Naive thymus-derived CD8-positive, alpha-beta T cell (primary cell): Measurements from ENCODE around the gene MXI1. TPM values are rescaled to one million over a fixed set of nuclear protein-coding genes. Genes with fewer than 3 reads are reported as not detected.

Experiments used
- ATAC-seq, 2 donors: fragments of 150-1000 bp; cut with Tn5 transposase in 1 of 2; sonication (Bioruptor Pico), chemical (Tn5 transposase) in 1 of 2; 1 replicate in 1 of 2; 2 replicates in 1 of 2; pipeline ENCODE4 v1.10.0; 2021; ENCODE audit warnings: mild to moderate bottlenecking in 2 of 2, moderate library complexity in 2 of 2
- POLR2A ChIA-PET: fragments of 350-600 bp; sonication (Branson Sonifier 250); formaldehyde crosslinking; loops from one replicate; lab custom pipeline; 2021; ENCODE audit warnings: antibody characterized with exemption; lab: Charles Lee
- DNase-seq, 10 donors: peaks; one replicate each; pipeline versions ENCODE4 v3.0.0 to v3.0.0-alpha.2; 2020 to 2022
- H3K27ac Mint-ChIP-seq, 10 donors: one replicate each; pipeline ENCODE4 v1.8.0; 2020 to 2022; ENCODE audit warnings: mild to moderate bottlenecking in 10 of 10, mixed read lengths in 10 of 10, moderate library complexity in 4 of 10, inconsistent platforms in 1 of 10
- H3K27me3 Mint-ChIP-seq, 5 donors: one replicate each; pipeline ENCODE4 v1.8.0; 2021 to 2022; ENCODE audit warnings: mixed read lengths in 5 of 5
- H3K36me3 Mint-ChIP-seq, 3 donors: one replicate each; pipeline ENCODE4 v1.8.0; 2020 to 2022; ENCODE audit warnings: mixed read lengths in 3 of 3, mild to moderate bottlenecking in 2 of 3, inconsistent platforms in 1 of 3
- H3K4me1 Mint-ChIP-seq, 4 donors: one replicate each; pipeline ENCODE4 v1.8.0; 2021 to 2022; ENCODE audit warnings: mixed read lengths in 4 of 4
- H3K4me3 Mint-ChIP-seq, 10 donors: one replicate each; pipeline ENCODE4 v1.8.0; 2020 to 2022; ENCODE audit warnings: mild to moderate bottlenecking in 10 of 10, mixed read lengths in 10 of 10, moderate library complexity in 6 of 10, inconsistent platforms in 1 of 10
- H3K9me3 Mint-ChIP-seq, 9 donors: one replicate each; pipeline ENCODE4 v1.8.0; 2020 to 2022; ENCODE audit warnings: mixed read lengths in 9 of 9, mild to moderate bottlenecking in 3 of 9, inconsistent platforms in 1 of 9, moderate library complexity in 1 of 9
- polyA plus RNA-seq, 3 donors: library from polyadenylated mRNA; unstranded; fragments of 300-500 nt; fragmentation: Illumina TruSeq; gene quantifications; one replicate each; pipeline ENCODE4 v1.2.3, GENCODE V29; 2021
- total RNA-seq, 8 experiments: library from RNA in 2 of 8; stranded (reverse) in 2 of 8; gene quantifications; one replicate each; pipeline ENCODE4 v1.2.3 and lab custom pipeline; 2021 to 2026

The MXI1 gene
- total and polyA plus RNA-seq, 5 experiments from 2014 or later: 18.1 to 37.7 (median 20.9) TPM

- Mint-ChIP-seq H3K27ac (no peak overlapping the region), H3K27me3 (peaks cover 0 to 32% (median 11%) of the 10 kb centered on the region in 5 donors), H3K9me3 (no peaks in the 10 kb centered on the region), H3K4me3 (no peak overlapping the region), H3K36me3 (no peaks in the 10 kb centered on the region), H3K4me1 (peaks cover 9 to 33% (median 14%) of the 10 kb centered on the region in 4 donors)
- ATAC-seq (no peak), DNase-seq (no peak)
- POLR2A ChIA-PET: interaction anchor here (10.1 kb wide), 1 partner anchor 10 kb away, joined by 153 read pairs; the partner anchor contains the start of gene MXI1
These were observed 12.5 kb downstream of the MXI1 start for GRCh38 chr10:110219884-110220283.

GRCh38 chr10:110220398-110220797, 13.0 kb downstream of the MXI1 start:
- H3K27ac Mint-ChIP-seq: no peak overlapping the region
- H3K27me3 Mint-ChIP-seq: peaks cover 0 to 32% (median 11%) of the 10 kb centered on the region in 5 donors
- DNase-seq (no peak), ATAC-seq (no peak)
- H3K9me3 Mint-ChIP-seq: no peaks in the 10 kb centered on the region
- no peak overlapping the region for H3K4me3 Mint-ChIP-seq
- POLR2A ChIA-PET: interaction anchor here (1.6 to 10.1 kb wide), 2 partner anchors 11 to 82 kb away, joined by 6 to 153 read pairs; partner anchors contain the start of gene MXI1
- H3K4me1 Mint-ChIP-seq: peaks cover 9 to 35% (median 19%) of the 10 kb centered on the region in 4 donors
- H3K36me3 Mint-ChIP-seq: no peaks in the 10 kb centered on the region

- Mint-ChIP-seq H3K9me3 (no peaks in the 10 kb centered on the region), H3K4me1 (peaks cover 9 to 30% (median 20%) of the 10 kb centered on the region in 4 donors), H3K4me3 (peak overlapping the region in 8 of 10 donors; percentile 66 to 86 (median 79)), H3K27me3 (peaks cover 0 to 32% (median 10%) of the 10 kb centered on the region in 5 donors), H3K36me3 (no peaks in the 10 kb centered on the region), H3K27ac (peak overlapping the region in 5 of 10 donors; percentile 55 to 92 (median 83))
- DNase-seq: no peak
- ATAC-seq: no peak
- POLR2A ChIA-PET: interaction anchor here (1.6 to 10.1 kb wide), 2 partner anchors 12 to 83 kb away, joined by 6 to 153 read pairs; partner anchors contain the start of gene MXI1
These were observed 13.8 kb downstream of the MXI1 start for GRCh38 chr10:110221044-110221720.

GRCh38 chr10:110221721-110222261, 14.4 kb downstream of the MXI1 start:
- H3K9me3 Mint-ChIP-seq: no peaks in the 10 kb centered on the region
- peak overlapping the region; percentile 63 to 86 (median 76) for H3K4me3 Mint-ChIP-seq
- peak overlapping the region in 8 of 10 donors; percentile 55 to 92 (median 80) for H3K27ac Mint-ChIP-seq
- peaks cover 9 to 28% (median 20%) of the 10 kb centered on the region in 4 donors for H3K4me1 Mint-ChIP-seq
- DNase-seq: peak; percentile 41 to 84 (median 64)
- no peaks in the 10 kb centered on the region for H3K36me3 Mint-ChIP-seq
- peaks cover 0 to 31% (median 10%) of the 10 kb centered on the region in 5 donors for H3K27me3 Mint-ChIP-seq
- ATAC-seq: peak; percentile 56 to 60
- POLR2A ChIA-PET: interaction anchor here (1.6 to 10.1 kb wide), 2 partner anchors 12 to 83 kb away, joined by 6 to 153 read pairs; partner anchors contain the start of gene MXI1

GRCh38 chr10:110222641-110223297, 15.4 kb downstream of the MXI1 start:
- no peak for ATAC-seq
- H3K4me1 Mint-ChIP-seq: peaks cover 12 to 32% (median 27%) of the 10 kb centered on the region in 4 donors
- no peaks in the 10 kb centered on the region for H3K9me3 Mint-ChIP-seq
- peak overlapping the region in 5 of 10 donors; percentile 4 to 79 (median 66) for H3K4me3 Mint-ChIP-seq
- H3K27me3 Mint-ChIP-seq: peaks cover 0 to 22% (median 7%) of the 10 kb centered on the region in 5 donors
- H3K36me3 Mint-ChIP-seq: no peaks in the 10 kb centered on the region
- DNase-seq: no peak
- POLR2A ChIA-PET: interaction anchor here (10.1 kb wide), 1 partner anchor 13 kb away, joined by 153 read pairs; the partner anchor contains the start of gene MXI1
- peak overlapping the region in 1 of 10 donors; percentile 55 for H3K27ac Mint-ChIP-seq

- no peak for DNase-seq
- Mint-ChIP-seq H3K27me3 (peaks cover 0 to 20% (median 7%) of the 10 kb centered on the region in 5 donors), H3K9me3 (no peaks in the 10 kb centered on the region), H3K36me3 (peaks cover 0 to 1% (median 0%) of the 10 kb centered on the region in 3 donors), H3K27ac (peak overlapping the region in 1 of 10 donors; percentile 32), H3K4me1 (peaks cover 12 to 35% (median 33%) of the 10 kb centered on the region in 4 donors), H3K4me3 (peak overlapping the region in 2 of 10 donors; percentile 24 to 36)
- no peak for ATAC-seq
- POLR2A ChIA-PET: interaction anchor here (0.6 to 10.1 kb wide), 4 partner anchors 9 to 93 kb away, joined by 3 to 153 read pairs (median 4); partner anchors contain the start of gene MXI1
These were observed 16.0 kb downstream of the MXI1 start for GRCh38 chr10:110223298-110223925.

- POLR2A ChIA-PET: interaction anchor here (1.0 to 10.1 kb wide), 2 partner anchors 15 to 342 kb away, joined by 3 to 153 read pairs; partner anchors contain the start of genes MXI1 and SMC3
- ATAC-seq (no peak), DNase-seq (no peak)
- H3K27ac Mint-ChIP-seq: peak overlapping the region in 9 of 10 donors; percentile 18 to 93 (median 82)
- peak overlapping the region; percentile 80 to 94 (median 88) for H3K4me3 Mint-ChIP-seq
- H3K36me3 Mint-ChIP-seq: peaks cover 0 to 9% (median 0%) of the 10 kb centered on the region in 3 donors
- H3K27me3 Mint-ChIP-seq: peaks cover 0 to 20% (median 7%) of the 10 kb centered on the region in 5 donors
- no peaks in the 10 kb centered on the region for H3K9me3 Mint-ChIP-seq
- peaks cover 16 to 39% (median 37%) of the 10 kb centered on the region in 4 donors for H3K4me1 Mint-ChIP-seq
These were observed 17.6 kb downstream of the MXI1 start for GRCh38 chr10:110224992-110225391.

- Mint-ChIP-seq H3K9me3 (no peaks in the 10 kb centered on the region), H3K4me1 (peaks cover 16 to 39% (median 37%) of the 10 kb centered on the region in 4 donors), H3K4me3 (peak overlapping the region; percentile 80 to 94 (median 88)), H3K36me3 (peaks cover 0 to 12% (median 0%) of the 10 kb centered on the region in 3 donors), H3K27ac (peak overlapping the region; percentile 41 to 94 (median 89)), H3K27me3 (peaks cover 0 to 20% (median 7%) of the 10 kb centered on the region in 5 donors)
- ATAC-seq (peak in 1 of 2 donors; percentile 4), DNase-seq (no peak)
- POLR2A ChIA-PET: interaction anchor here (1.0 to 10.1 kb wide), 4 partner anchors 16 to 342 kb away, joined by 3 to 153 read pairs (median 4); partner anchors contain the start of genes MXI1, SMC3 and SMNDC1
These were observed 18.0 kb downstream of the MXI1 start for GRCh38 chr10:110225441-110225755.

GRCh38 chr10:110225756-110226542, 18.5 kb downstream of the MXI1 start:
- DNase-seq (peak; percentile 82 to 92 (median 88)), ATAC-seq (peak; percentile 67 to 71)
- Mint-ChIP-seq H3K4me3 (peak overlapping the region; percentile 89 to 96 (median 94)), H3K27me3 (peaks cover 0 to 20% (median 7%) of the 10 kb centered on the region in 5 donors), H3K27ac (peak overlapping the region; percentile 82 to 99 (median 96)), H3K36me3 (peaks cover 0 to 12% (median 0%) of the 10 kb centered on the region in 3 donors), H3K9me3 (no peaks in the 10 kb centered on the region), H3K4me1 (peaks cover 16 to 39% (median 36%) of the 10 kb centered on the region in 4 donors)
- POLR2A ChIA-PET: interaction anchor here (0.6 to 10.1 kb wide), 7 partner anchors 16 to 644 kb away, joined by 3 to 153 read pairs (median 3); partner anchors contain the start of genes MXI1, SMC3 and SMNDC1

GRCh38 chr10:110226543-110226925, 19.1 kb downstream of the MXI1 start:
- Mint-ChIP-seq H3K27me3 (peaks cover 0 to 19% (median 7%) of the 10 kb centered on the region in 5 donors), H3K9me3 (no peaks in the 10 kb centered on the region), H3K4me1 (peaks cover 16 to 35% (median 33%) of the 10 kb centered on the region in 4 donors), H3K36me3 (peaks cover 0 to 12% (median 0%) of the 10 kb centered on the region in 3 donors), H3K27ac (peak overlapping the region; percentile 43 to 99 (median 96)), H3K4me3 (peak overlapping the region; percentile 89 to 96 (median 94))
- POLR2A ChIA-PET: interaction anchor here (0.6 to 10.1 kb wide), 6 partner anchors 17 to 644 kb away, joined by 3 to 153 read pairs (median 4); partner anchors contain the start of genes MXI1 and SMNDC1
- DNase-seq: peak; percentile 81 to 94 (median 86)
- ATAC-seq: peak; percentile 8 to 26
